ENCODE results near the gene UBXN4.

- no peak for TF ChIP-seq POLR2A (IDR thresholded peaks at IDR 0.05; ENCODE audit: low read length)
- TF ChIP-seq GATA1 (IDR thresholded peaks at IDR 0.05; ENCODE audit: low read depth, low read length) = no peak
Measured at GRCh38 chr2:135817466-135817865, 75.8 kb downstream of the UBXN4 start.

Data from erythroblast (primary cell).